Anterior cingulate cortex (tissue), 58 donors: ENCODE measurements around the gene TMEM240.
"Not testable (repeated sequence)": the region's sequence is repeated elsewhere in the genome, so short reads cannot be mapped to it uniquely, and the experiment has no call there.

Experiments used
- DNase-seq, 58 donors: peaks; one replicate each; lab custom pipeline; 2025; lab: John Stamatoyannopoulos, UW

TMEM240 gene

DNA sequence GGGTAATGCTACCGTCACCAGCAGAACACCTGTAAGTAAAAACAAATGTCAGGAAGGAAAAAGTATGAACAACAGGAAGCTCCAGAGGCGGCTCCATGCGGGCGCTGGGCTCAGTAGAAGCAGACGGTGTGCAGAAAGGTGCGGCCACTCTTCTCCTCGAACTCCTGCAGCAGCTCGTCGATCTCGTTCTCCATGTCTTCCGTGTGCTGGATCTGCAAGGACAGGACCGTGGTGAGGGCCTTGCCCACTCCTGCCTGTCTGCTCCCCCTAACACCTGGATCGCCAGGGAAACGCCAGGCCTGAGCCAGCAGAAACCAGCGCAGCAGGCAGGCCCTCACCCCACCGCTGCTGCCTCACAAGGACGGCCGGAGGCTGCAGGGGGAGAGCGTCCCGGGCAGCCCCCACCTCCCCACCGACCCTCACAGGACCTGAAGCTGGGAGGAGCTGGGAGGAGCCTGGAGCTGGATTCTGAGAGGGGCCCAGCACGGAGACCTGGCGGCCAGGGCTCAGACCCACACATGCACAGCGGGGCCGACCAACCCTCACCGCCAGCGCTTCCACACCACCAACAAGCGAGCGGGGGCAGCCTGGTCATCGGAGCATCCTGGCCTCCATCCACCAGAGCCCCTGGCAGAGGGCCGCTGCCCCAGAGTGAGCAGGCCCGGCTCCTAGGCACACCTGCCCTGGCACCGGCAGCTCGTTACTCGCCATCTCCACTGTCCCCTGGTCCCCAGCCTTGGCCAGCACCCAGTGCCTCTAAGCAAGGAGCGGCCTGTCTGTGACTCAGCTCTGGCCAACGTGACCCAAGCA is 1.7 kb upstream of the TMEM240 start:
- no peak for DNase-seq

DNA sequence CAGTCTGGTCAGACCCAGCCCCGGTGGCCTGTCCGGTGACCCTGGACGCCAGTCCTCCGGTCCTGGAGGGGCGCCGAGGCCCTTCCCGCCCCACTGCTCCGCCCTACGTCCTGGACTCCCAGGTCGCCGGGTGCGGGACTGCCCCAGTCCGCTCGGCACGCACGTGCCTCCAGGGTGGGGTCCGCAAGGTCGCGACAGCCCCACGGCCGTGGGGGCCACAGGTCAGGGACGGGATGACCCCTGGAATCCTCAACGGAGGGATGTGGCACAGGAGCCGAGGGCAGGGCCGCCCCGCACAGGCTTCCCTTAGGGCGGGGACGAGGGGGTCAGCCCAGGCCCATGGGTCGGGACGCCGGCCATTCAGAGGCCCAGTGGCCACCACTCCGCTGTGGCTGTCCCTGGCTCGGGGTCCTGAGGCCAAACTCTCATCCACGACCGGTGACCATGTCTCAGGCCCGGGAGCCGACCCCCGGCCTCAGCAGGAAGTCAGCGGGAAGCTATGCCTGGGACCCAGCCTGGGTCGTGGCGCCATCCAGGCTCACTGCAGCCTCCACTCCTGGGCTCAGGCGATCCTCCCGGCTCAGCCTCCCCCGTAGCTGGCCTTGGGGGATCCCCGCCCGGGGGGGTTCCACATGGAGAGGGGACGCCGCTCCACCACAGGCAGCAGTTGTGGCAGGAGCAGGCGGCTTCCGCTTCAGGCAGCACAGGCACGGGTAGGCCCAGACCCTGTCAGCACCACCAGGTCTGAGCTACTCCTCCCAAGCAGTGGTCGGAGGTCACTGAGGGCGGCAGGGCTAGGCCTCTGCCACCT is 599 bp upstream of the TMEM240 start:
- DNase-seq, result no peak

- peak in 8 of 58 donors; percentile 11 to 39 (median 24) for DNase-seq
Measured at GRCh38 chr1:1539310-1540089, 924 bp downstream of the TMEM240 start.

GRCh38 chr1:1538989-1539309 is 1.5 kb downstream of the TMEM240 start:
- no peak for DNase-seq

- DNase-seq, result no peak
Measured at GRCh38 chr1:1538334-1538733, 2.1 kb downstream of the TMEM240 start.

DNA sequence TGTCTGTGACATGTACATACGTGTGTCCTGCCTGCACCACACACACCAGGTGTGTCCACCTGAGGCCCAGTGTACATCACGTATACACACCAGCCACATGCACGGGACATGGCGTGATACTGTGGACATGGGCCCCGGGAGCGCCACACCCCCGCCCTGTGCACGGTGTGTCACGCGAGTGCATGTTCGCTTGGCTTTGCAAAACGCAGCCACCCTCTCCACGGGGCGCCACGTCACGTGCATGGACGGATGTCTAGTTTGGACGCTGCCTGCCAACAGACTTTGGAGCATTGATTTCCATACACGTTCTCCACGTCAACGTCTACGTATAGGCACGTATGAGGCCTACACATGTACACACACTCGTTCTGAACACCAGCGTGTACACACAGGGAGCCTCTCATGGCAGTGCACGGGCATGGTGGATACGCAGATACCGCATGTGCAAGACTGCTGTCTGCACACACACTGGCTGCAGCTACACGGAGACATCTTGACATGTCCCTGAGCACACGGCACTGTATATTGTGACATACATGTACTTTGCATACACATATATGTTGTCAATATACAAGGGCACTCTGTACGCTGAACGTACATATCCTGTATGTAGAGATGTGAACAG is 2.7 kb downstream of the TMEM240 start:
- peak in 1 of 58 donors; percentile 4 for DNase-seq

DNA sequence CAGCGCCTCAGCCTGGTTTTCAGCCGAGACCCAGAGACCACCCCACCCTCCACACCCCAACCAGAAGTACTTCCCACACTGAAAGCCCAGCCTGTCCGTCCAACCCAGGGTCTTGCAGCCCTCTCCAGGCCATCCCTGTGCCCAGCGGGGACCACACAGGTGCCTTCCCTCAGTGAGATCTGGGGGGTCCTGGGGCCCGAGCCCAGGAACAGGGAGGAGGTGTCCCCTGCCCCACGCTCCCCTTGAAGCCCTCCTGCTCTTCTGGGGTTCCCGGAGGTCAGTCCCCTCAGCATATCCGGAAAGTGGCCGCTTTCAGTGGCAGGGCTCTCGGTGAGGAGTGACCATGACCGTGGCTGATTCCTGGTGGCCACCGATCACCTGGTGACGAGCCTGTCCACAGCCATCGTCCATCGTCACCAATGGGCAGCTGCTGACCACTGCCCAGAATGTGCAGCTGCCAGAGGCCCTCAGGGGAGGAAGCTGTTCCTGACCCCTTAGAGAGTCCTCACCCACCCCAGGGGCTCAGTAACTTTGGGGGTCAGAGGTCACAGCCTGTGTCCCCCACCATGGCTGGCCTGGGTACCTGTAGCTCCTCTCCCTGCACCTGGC is 3.4 kb downstream of the TMEM240 start:
- no peak for DNase-seq

GRCh38 chr1:1536019-1536937 is 4.1 kb downstream of the TMEM240 start:
- DNase-seq, result peak in 3 of 58 donors; percentile 10 to 35 (median 30)

DNA sequence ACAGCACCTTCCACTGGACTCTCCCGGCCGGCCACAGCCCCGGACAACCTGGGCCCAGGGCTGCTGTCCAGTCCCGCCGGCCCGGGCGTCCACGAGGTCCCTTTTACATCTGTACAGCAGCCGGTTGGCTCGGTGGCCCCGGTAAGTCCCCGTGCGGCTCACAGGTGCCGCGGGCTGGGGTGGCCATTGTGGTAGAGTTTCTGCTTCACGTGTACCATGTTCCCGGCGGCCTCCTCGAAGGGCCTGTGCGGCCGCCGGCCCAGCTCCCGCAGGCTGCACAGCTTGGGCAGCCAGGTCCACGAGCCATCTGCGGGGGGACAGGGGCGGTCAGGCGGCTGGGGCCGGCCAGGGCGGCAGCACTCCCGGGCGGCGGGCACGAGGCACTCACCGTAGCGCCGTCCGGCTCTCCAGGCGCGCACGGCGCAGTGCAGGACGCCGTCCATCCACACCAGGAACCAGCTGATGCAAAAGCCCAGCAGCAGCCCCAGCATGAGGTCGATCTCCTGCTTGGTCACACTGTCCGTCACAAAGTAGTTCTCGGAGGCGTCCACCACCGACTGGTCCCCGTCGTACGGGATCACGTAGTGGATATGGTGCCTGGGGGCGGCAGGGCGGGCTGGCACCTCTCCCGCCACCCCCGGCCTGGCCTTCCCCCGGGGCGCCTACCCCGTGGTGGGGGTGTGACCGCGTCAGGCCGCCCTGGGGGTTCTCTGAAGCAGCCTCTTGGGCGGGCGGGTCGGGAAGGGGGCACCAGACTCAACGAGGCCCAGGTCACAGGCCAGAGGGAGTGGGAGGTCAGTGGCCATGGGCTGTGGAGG is 5.0 kb downstream of the TMEM240 start:
- no peak for DNase-seq

GRCh38 chr1:1534401-1535154 is 5.8 kb downstream of the TMEM240 start:
- DNase-seq, result no peak

DNA sequence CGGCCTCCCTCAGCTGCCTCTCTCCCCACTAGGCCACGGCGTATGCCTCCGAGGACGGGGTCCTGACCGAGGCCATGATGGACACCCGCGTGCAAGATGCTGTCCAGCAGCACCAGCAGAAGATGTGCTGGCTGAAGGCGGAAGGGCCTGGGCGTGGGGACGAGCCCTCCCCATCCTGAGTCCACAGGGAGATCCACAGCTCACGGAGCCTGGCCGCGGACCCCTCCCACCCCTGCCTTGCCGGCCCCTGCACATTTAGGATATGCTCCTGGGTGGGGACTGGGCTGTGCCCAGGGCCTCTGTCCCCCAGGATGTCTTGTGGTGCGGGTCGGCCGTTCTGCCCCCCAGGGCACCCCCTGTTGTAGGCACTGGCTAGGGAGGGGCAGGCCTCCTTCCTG is 6.5 kb downstream of the TMEM240 start:
- DNase-seq, result not testable (repeated sequence)

- not testable (repeated sequence) for DNase-seq
Measured at GRCh38 chr1:1533176-1533893, 7.1 kb downstream of the TMEM240 start.

- DNase-seq, result no peak
Measured at GRCh38 chr1:1531947-1532346, 8.5 kb downstream of the TMEM240 start.

DNA sequence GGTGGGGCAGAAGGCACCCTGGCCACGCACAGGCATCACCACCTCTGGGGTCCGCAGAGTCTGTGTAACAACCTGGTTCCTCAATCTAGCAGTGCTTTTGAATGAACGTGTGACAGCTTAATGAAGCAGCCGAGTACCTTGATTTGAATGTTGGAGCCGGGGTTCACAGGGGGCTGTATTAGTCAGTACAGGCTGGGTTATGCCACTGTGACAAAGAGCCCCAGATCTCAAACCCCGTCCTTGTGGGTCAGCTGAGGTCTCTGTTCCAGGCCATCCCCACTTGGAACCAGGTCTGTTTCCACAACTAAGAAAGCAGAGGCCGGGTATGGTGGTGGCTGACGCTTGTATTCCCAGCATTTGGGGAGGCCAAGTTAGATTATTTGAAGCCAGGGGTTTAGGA is 10.5 kb downstream of the TMEM240 start:
- no peak for DNase-seq

DNA sequence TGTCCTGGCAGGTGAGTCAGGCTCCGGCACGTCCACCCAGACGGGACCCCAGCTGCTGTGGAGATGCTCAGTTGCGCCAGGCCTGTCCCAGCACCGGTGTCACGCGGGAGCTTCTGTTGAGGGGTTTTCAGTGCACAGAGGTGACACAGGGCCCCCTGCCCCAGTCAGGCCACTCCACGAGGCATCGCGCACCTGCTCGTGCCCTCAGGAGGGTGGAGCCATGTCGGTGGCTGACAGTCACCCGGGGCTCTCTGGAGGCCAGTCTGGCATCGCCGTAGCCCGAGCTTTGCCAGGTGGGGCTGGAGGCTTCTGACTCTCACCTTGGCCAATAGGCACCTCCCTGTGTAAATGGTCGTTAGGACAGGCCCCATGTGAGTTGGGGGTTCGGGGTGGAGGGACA is 11.1 kb downstream of the TMEM240 start:
- DNase-seq, result no peak
